NCI-H2081 treated with DMSO at 0.1 percent for 48 hours (cell line): ENCODE data around the gene CHST1.

Source experiments
- DNase-seq: peaks from one replicate; lab custom pipeline; 2025; lab: John Stamatoyannopoulos, UW

Gene CHST1

DNA sequence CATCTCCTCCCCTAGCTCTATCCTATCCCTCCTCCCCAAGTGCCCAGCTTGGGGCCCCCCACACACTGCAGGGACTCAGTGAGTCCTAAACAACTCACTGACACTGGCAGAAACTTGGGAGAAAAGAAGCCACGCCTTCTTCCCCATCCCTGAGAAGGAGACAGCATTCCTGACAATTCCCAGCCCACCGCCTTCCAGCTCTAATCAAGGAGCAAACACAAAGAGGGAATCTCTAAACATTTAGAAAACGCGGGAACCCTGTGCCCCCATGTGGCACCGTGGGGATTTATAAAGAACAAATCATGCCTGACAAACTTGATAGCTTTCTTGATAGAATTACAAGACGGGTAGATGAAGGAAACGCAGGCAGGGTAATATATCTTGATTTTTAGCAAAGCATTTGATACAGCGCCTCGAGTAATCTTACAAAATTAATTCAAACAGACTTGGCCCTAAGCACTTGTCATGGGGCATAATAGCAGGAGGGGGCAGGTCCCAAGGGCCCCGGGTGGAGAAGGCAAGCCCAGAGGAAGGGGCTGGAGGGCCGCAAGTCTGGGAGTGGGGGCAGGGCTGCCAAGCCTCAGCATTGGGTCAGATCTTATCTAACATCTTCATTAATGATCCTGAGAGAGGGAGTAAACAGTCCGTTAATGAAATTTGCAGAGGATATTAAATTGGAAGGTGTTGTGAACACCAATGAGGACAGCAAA is 4.5 kb downstream of the CHST1 start:
- DNase-seq = no peak

DNA sequence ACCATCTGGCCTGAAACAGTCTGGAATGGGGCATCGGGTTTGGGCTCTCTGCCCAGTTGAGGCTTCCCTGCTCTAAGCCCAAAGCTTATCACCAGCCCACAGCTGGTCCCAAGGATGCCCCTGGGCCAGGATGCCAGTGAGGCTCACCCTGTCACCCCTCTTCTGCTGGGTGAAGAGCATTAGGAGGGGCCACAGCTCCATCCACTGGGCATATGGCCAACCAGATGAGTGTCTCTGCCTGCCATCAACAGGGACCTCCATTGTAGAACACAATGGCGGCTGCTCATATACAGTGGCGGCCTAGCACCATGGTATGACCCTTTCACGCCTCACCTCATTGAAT is 5.6 kb downstream of the CHST1 start:
- DNase-seq = no peak

DNA sequence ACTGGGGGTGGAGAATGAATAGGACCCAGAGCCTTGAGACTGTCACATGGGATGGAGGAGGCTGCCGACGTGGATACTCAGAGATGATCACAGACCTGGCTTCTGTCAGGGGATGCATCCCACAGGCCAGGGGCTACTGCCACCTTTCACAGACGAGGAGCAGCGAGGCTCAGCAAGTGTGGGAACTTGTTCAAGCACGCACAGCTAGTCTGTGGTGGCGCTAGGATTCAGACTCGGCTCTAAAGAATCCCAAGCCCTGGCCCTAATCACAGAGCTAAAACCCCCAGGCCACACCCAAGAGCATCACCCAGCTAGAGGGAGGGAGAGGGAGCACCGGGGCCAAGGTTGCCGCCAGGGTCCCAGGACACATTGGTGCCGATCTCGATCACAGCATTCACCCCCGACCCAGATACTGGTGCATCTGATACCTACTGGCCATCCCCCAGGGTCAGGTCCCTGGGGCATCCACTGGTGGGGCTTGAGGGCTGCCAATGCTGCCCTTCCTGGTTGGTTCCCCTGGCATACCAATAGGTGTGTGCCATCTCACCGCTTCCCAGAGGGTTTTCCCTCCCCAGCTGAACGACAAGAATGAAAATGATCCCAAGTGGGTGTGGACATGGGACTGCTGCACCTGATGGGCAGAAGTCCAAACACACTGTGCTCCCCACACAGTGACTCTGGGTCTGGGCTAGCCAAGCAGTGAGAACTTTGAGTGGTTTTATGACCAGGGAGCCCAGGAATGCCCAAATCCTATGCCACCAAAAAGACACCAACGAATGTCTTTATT is 6.2 kb downstream of the CHST1 start:
- DNase-seq = no peak

DNA sequence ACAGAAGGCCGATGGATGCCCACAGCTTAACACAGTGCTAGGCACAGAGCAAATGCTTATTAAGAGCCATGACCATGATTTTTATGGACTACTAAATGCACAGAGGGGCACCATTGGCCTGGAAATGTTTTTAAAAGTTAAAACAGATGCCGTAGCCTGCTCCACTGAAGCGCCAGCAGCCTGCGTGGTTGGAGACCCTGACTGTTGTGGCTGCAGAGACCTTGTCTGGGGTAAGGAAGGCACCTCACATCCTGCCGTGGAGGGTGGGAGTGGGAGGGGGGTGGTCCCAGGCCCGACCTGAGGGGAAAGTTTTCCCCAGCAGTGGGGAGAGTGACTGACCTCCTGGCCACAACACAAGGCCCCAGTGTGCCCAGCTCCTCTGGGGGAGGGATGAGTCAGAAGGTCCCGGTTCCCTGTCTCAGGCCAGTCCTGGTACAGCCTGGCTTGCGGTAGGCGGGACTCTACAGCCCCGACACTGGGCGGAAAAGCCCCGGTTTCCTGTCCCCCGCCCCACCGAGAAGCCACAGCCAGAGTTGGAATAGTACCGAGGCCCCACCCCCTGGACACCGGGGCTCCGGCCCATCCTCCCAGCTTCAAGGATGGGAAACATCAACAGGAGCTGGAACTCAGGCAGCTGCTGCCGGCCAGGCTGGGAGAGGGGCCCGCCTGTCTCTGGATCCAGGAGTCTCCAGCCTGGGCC is 7.0 kb downstream of the CHST1 start:
- no peak for DNase-seq

DNA sequence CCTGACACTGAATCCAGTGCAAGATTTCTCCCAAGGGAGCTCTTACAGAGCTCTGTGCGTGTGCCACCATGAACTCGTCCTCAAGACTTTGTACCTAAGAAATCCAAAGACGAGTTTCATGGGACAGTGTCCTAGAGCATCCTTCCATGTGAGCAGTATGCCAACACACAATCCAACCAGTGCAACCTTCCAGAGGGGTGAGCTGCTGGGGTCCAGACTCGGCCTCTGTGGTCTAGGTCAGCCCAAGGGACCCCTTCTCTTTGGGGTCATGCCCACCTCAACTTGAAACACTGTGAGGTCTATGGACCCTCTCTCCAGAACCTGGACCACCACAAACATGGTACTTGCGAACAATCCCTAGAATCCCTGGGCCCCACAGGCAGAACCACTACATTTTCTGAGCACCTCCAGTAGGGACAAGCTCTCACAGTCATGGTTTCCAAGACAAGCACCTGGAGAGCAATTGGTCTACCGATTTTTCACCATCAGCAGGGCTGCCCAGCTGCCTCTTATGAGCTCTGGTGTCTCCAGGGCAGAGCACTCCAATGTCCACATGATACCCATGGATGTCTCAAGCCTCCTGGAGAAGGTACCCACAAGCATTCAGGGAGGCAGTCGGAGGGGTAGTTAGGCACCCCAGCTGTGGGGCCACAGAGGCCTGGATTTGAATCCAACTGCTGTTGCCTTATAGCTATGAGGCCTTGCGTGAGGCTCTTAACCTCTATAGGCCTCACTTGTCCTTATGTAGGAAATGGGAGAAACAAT is 7.7 kb downstream of the CHST1 start:
- DNase-seq = no peak

DNA sequence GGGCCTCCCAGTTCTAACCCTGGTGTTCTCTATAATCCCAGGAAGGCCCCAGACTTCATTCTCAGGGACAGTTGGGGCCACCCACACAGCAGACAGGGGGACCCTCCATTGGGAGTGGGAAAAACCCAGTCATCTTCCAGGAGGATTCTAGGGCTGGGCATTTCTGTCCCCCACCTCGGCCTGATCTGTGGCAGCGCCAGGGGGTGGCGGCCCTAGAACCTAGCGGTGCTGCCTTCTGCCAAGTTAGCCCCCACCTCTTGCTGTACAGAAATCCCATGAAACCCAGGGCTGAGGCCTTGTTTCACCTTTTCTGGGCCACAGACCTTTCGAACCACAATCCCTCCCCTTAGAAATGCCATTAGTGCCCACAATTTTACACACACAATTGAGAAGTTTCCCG is 9.6 kb downstream of the CHST1 start:
- DNase-seq = no peak

DNA sequence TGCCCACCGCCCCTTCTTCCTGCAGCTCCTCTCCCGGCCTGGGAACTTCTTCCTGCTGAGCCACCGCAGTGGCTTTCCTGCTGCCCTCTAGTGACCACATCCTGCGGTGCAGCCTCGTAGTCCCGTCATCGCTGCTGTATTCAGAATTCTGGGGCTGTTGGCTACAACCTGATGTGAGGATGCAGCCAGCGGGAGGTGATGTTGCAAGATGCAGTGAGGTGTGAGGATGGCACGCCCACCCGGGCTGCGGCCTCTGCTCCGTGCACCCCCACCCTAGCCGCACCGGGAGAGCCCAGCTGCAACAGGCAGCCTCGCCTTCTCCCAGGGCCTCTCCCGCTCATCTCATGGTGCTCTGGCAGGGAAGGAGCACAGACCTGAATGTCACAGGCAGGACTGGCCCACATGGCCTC is 10.1 kb downstream of the CHST1 start:
- no peak for DNase-seq

DNA sequence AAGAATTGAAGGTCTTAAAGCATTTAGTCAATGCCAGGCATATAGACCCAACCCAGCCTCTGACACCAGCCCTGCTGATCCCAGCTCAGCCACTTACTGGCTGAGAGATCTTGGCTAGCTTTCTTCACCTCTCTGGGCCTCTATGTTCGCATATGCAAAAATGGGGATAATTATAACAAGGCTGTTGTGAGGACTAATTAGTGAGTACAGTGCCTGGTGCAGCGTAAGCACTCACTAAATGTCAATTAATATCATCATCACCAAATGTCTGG is 10.5 kb downstream of the CHST1 start:
- no peak for DNase-seq

DNA sequence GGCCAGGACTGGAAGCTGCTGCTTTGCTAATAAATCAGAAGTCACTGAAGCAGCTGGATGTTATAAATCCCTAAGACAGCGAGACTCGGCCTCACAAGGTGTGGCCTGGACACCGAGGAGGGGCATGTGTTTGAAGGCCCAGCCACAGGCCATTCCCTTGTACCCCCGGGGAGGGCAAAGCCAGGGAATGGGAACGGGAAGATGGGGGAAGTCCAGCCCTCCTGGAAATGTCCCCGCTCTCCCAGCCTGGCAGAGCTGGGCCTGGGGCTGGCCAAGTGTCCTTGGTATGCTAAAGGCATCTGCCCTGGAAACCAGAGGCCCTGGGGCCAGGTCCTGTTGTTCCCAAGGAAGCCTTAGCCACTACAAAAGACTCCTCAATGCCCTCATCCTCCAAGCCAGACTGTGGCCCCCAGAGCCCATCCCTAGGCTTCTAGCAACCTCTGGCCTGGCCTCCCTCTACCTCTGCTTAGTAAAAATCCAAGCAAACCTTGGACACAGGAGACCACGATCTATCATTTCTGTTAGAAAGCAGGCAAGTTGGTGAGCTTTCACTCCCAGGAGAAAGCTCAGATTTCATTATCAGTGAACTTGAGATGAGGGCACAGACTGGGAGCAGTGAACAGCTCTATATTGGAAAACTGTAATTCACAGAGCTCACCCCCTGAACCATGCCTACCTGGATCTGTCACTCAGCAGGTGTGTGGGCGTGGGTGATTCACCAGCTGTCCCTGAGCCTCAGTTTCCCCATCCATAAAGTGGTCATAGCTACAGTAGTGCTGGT is 11.0 kb downstream of the CHST1 start:
- DNase-seq = no peak

DNA sequence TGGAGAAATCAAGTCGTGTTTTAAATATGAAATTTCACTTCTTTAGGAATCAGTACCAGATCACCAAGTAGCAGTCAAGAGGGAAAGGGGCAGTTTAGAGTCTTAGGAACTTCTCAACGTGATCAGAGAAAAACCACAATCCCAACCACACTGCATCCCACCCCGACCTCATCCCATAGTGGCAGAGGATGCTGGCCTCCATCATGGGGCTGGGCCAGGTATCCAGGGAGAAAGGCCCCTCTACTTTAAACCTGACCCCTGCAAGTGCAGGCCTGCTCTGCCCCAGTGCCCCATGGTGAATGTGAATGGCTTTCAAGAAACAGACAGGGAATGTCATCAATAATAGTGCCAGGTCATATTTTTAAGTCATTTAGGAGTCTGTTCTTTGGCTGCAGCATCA is 12.1 kb downstream of the CHST1 start:
- DNase-seq = no peak

DNA sequence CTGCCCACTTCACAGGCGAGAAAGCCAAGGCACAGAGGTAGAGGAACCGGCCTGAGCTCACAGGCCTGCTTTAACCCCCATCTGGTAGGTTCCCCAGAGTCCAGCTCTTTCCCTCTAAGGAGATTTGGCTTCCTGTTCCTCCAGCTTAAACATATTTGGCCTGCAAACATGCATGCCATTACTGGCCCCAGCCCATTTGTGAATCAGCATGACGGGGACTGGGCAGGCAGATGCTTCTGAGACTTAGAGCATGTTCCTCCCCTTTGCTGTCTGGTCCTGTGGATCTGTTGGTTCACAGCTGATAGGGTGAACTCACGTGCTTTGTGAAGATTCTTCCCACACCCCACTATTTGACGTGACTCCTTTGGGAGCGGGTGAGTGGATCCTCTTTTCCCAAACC is 12.6 kb downstream of the CHST1 start:
- DNase-seq = no peak

DNA sequence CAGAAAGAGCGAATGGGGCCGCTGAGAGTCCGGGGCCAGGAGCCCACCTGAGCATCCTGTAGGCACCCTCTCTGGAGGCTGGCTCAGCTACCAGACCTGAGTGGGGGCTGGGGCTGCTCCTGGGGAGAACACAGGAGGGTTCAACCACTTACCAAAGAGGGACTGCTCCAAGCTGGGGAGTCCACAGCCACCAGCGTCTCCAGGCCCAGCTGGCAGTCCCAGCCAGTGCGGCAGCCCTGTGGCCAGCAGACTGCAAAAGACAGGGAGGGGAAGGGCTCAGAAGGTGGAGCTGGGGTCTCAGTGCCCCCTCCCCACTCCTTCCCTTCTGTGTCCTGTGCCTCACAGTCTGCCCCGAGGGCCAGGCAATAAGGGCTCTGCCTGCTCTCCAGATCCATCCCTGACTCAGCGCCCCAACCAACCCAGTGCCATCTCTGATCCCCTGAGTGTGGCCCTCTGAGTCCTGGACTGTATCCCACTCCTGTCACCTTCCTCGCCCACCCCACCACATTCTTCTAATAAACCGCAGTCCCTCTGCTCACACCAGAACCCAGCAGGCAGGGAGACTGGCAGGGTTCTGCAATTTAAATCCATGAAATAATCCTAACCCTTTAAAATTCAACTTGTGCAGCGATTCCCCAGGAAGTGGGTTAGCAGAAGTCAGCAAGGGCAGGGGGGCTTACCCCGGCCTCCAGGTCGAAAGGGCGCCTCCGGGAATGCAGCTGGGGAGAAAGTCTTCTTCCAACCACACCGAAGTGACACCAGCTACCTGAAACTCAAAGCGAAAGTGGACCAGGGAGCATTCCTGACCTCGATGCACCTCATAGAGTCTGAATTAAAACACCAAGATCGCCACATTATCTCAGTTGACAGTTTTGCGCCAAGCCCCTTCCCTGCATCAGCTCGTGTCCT is 13.3 kb downstream of the CHST1 start:
- DNase-seq = no peak

DNA sequence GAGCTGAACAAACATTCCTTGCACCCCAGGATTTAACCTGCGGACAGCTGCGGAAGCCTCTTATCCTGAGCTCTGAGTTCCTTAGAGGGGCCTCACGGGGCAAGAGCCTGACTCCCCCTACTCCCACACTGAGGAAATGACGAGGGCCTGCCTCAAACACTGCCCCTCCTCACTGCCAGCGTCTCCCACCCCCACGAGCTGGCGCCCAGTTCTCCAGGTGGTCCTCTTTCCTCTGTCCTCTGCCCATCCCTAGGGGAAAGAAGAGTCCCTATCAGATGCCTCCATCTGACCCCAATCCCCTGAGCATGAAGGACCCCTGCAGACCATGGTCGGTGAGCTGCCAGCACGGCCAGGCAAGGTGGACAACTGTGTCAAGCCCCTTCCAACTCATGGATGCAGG is 14.3 kb downstream of the CHST1 start:
- DNase-seq = no peak

DNA sequence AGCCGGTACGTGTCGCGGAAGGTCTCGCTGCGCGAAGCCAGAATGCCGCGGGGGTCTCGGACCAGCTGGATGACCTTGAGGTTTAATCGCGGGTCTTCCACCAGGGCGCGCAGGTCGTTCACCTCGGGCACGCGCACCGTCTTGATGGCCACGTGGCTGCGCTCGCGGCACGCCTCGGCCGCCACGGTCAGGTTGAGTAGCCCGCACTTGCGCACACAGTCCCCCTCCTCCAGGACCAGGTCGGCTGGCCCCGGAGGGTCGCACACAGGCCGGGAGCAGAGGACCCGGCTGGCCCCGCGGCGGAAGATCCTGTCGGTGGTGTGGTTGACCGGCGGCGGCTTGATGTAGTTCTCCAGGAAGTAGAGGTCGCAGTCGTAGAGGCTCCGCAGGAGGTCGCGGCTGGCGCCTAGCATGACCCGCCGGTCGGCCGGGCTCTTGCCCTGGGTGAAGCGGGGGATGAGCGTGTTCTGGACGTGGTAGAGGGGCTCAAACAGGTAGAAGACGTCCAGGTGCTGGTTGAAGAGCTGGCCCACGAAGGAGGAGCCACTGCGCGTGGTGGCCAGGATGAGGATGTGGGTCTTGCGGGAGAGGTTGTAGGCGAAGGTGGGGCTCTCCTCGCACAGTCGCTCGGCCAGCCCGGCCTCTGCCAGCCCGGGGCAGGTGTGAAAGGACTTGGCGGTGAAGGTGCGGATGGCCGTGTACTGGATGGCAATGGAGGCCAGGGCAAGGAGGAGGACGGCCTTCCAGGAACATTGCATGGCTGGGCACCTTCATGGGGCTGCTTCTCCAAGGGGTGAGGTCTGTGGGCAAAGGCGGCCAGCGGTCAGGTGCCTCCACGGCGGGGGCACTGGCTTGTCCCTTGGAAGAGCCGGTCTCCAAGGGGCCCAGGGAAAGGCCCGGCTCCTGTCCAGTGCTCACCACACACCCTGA is 15.0 kb downstream of the CHST1 start:
- DNase-seq = no peak

DNA sequence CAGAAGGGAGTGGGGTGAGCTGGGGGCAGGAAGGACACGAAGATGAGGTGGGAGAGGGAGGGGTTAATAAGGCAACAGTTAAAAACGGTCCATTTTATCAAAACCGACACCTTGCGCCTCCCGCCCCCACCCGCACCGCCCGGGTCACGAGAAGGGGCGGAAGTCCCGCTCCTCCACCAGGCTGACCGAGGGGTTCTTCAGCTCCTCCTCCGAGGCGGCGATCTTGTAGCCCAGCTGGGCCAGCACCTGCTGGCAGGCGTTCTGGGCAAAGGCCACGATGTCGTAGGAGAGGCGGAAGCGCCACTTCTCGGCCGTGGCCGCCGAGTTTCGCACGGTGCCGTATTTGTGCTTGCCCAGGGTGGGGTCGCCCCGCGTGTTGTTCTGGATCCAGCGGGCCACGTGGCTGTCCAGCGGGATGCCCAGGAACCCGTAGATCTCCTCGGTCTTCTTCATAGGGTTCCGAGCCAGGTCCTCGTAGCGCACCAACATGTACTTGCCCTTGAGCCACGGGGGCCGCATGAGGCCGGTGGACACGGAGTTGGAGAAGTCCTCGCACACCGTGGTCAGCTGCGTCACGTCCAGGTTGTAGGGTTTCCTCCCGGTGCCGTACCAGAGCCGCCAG is 15.8 kb downstream of the CHST1 start:
- no peak for DNase-seq

DNA sequence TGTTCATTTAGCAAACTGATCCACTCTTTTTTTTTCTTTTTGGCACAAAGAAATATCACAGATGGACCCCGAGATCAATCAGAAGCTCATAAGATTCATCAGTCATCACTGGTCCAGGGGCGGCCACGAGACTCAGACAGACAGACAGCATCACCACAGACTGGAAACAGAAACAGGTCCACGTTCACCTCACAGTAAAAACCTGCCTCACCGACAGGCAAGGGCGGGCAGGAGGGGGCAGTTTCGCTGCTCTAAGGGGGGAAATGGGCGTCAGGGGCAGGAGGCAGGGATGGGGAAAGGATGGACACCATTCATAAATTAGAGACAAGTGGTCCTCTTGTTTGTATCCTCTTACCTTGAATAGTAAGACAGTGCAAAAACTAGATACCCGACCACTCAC is 16.5 kb downstream of the CHST1 start:
- no peak for DNase-seq

DNA sequence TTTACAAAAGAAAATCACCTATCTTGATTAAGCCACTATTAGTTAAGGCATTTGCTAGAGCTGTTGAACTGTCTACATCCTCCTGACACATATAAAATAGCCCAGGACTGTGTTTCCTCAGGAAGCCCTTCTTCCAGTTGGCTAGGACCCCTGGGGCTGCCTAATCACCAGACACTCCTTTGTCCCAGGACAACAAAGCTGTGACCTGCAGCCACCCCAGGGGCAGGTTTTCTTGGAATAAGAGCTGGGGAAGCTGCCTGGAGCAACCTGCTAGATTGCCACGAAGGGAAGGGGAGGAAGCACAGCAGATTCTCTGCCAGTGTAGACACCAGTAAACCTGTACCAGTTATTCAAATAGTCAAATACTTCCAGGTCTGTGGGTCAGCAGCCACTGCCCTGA is 17.6 kb downstream of the CHST1 start:
- DNase-seq = no peak

DNA sequence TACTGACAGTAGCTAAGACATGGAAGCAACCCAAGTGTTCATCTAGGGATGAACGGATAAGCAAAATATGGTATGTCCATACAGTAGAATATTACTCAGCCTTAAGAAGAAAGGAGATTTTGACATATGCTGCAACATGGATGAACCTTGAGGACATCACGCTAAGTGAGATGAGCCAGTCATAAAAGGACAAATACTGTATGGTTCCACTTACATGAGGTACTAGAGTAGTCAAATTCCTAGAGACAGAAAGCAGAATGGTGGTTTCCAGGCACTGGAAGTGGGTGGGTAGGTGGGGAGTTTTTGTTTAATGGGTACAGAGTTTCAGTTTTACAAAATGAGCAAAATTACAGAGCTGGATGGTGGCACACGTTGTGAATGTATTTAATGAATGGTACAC is 18.1 kb downstream of the CHST1 start:
- no peak for DNase-seq

DNA sequence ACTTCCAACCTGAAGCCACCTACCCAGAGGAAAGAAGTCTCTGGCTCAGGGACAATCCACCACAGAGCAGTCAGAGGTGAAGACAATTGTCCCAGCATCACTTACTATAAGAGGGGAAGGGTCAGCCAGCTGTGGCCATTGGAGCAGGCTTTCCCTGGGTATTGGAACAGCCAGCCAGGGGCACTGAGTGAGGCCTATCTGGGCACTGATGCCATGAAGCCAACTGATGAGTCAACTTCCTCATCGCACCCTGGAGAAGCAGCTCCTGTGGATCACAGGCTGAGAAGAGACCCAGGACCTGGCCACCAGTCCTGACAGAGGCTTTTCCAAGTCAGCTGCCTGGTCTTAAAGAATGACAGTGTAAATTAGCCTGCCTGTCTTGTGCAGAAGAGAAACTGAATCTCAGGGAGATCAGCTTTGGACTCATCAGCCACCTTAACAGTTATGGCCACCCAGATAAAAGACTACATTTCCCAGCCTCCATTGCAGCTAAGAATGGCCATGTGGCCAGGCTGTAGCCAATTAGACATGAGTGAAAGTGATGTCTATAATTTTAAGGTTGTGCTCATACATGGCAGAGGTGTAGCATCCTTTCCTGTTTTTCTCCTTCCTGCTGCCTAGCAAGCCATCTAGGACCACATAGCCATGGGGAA is 19.0 kb downstream of the CHST1 start:
- no peak for DNase-seq
